ENCODE results near the gene CEP192. TPM values are rescaled to one million over a fixed set of nuclear protein-coding genes. Genes with fewer than 3 reads are reported as not detected.

The CEP192 gene
- total and polyA plus RNA-seq, 10 of the 15 experiments (the other 5 are each of a cell fraction or from before 2014, with no cell fraction given), result 15.4 to 58.2 (median 29.6) TPM

GRCh38 chr18:12998332-12999060, 7.3 kb downstream of the CEP192 start (continued):
- no peak for TF ChIP-seq SUPT20H (IDR thresholded peaks at IDR 0.05; ENCODE audit: borderline replicate concordance, control insufficient read depth, low read depth, low read length)
- peak; percentile 74 for TF ChIP-seq JUNB (IDR thresholded peaks at IDR 0.05)
- TF ChIP-seq ELK1 (IDR thresholded peaks at IDR 0.05; ENCODE audit: low read depth, low read length), result no peak
- no peak for TF ChIP-seq SRF (IDR thresholded peaks at IDR 0.05; ENCODE audit: low read depth in 2 of 2, low read length in 2 of 2)
- no peak for TF ChIP-seq KLF5 (IDR thresholded peaks at IDR 0.05; ENCODE audit: partially characterized antibody)
- no peak for TF ChIP-seq CHD2 (IDR thresholded peaks at IDR 0.05; ENCODE audit: borderline replicate concordance, low read depth, low read length)
- TF ChIP-seq, protein P1, sequence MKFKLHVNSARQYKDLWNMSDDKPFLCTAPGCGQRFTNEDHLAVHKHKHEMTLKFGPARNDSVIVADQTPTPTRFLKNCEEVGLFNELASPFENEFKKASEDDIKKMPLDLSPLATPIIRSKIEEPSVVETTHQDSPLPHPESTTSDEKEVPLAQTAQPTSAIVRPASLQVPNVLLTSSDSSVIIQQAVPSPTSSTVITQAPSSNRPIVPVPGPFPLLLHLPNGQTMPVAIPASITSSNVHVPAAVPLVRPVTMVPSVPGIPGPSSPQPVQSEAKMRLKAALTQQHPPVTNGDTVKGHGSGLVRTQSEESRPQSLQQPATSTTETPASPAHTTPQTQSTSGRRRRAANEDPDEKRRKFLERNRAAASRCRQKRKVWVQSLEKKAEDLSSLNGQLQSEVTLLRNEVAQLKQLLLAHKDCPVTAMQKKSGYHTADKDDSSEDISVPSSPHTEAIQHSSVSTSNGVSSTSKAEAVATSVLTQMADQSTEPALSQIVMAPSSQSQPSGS (IDR thresholded peaks at IDR 0.05; ENCODE audit: low read length), result peak; percentile 54
- TF ChIP-seq POLR2AphosphoS2 (IDR thresholded peaks at IDR 0.05; ENCODE audit: low read depth, low read length), result no peak
- TF ChIP-seq IRF4 (IDR thresholded peaks at IDR 0.05; ENCODE audit: low read depth, low read length), result peak; percentile 75; the same call in 1 of the 2 replicates
- no peak for TF ChIP-seq WRNIP1 (IDR thresholded peaks at IDR 0.05; ENCODE audit: borderline replicate concordance, low read depth, low read length)
